HepG2 (cell line): Measurements from ENCODE around the gene CELA2B. TPM values are rescaled to one million over a fixed set of nuclear protein-coding genes. Genes with fewer than 3 reads are reported as not detected.

Source experiments
- ATAC-seq: fragments of 200-7000 bp; cut with Tn5 transposase; 3 replicates; pipeline ENCODE4 v1.9.1; 2020; ENCODE audit warnings: mild to moderate bottlenecking, moderate library complexity
- BruUV-seq: library from RNA; stranded (reverse); fragments of 400-500 nt; replicated peaks from 2 replicates; lab custom pipeline; 2021; lab: Mats Ljungman, UMichigan
- CTCF ChIA-PET: fragments of 300-600 bp; formaldehyde crosslinking; extraction: SDS; loops from one replicate; lab custom pipeline; 2021; ENCODE audit warnings: low total read pairs, inconsistent platforms, low intra/inter-chr PET ratio; lab: Yijun Ruan, JAX
- POLR2A ChIA-PET: fragments of 350-600 bp; sonication (Branson Sonifier 250); formaldehyde crosslinking; loops from one replicate; lab custom pipeline; 2020; ENCODE audit warnings: antibody characterized with exemption, inconsistent platforms; lab: Yijun Ruan, JAX
- DNase-seq: peaks from one replicate; pipeline ENCODE4 v3.0.0-alpha.2; 2015; ENCODE audit warnings: low spot score
- FAIRE-seq: peaks from 3 replicates; lab custom pipeline; 2011; peaks lifted over from hg19 to GRCh38; lab: Jason Lieb, UNC
- H2AFZ ChIP-seq: one replicate; pipeline ENCODE4 v1.6.1; 2011; ENCODE audit warnings: low read length, inconsistent platforms
- H3K27ac ChIP-seq: fragments of 300-600 bp; 3 replicates; pipeline ENCODE4 v1.8.0; 2011; ENCODE audit warnings: mixed run types, mild to moderate bottlenecking, mixed read lengths, low read length, inconsistent platforms; ENCODE audit not compliant: insufficient read depth; ENCODE audit errors: extremely low read length
- H3K27me3 ChIP-seq, 2 experiments: fragments of 200-600 bp in 1 of 2; 2 replicates in 1 of 2; 3 replicates in 1 of 2; pipeline versions ENCODE4 v1.6.0 to v1.8.0; 2011; ENCODE audit warnings: low read length in 2 of 2, mild to moderate bottlenecking in 2 of 2, moderate library complexity in 2 of 2, inconsistent platforms in 1 of 2; ENCODE audit not compliant: insufficient read depth in 2 of 2, control insufficient read depth in 1 of 2
- H3K36me3 ChIP-seq, 2 experiments: fragments of 200-600 bp in 1 of 2; replicated peaks in 1 of 2; 2 replicates in 1 of 2; 3 replicates in 1 of 2; pipeline versions ENCODE4 v1.5.1 to v1.8.0; 2011; ENCODE audit warnings: low read length in 2 of 2, inconsistent platforms in 1 of 2; ENCODE audit not compliant: insufficient read depth in 2 of 2, control insufficient read depth in 1 of 2
- H3K4me1 ChIP-seq: 2 replicates; pipeline ENCODE4 v1.5.1; 2012; ENCODE audit warnings: low read length, inconsistent platforms; ENCODE audit not compliant: insufficient read depth
- H3K4me2 ChIP-seq: 2 replicates; pipeline ENCODE4 v1.6.0; 2011; ENCODE audit warnings: low read depth, low read length, inconsistent platforms
- H3K4me3 ChIP-seq, 3 experiments: fragments of 200-600 bp in 1 of 3; sonication (generic), shearing (Covaris generic) in 1 of 3; replicated peaks in 1 of 3; 2 replicates each; pipeline ENCODE4 v1.5.1; 2011 to 2016; ENCODE audit warnings: low read length in 3 of 3, inconsistent platforms in 2 of 3, low read depth in 2 of 3, mild to moderate bottlenecking in 2 of 3, control low read depth in 1 of 3, mixed read lengths in 1 of 3; ENCODE audit not compliant: insufficient read depth in 1 of 3
- H3K79me2 ChIP-seq: one replicate; pipeline ENCODE4 v1.6.1; 2011; ENCODE audit warnings: low read length, inconsistent platforms; ENCODE audit not compliant: insufficient read depth
- H3K9ac ChIP-seq: 2 replicates; pipeline ENCODE4 v1.6.0; 2011; ENCODE audit warnings: mild to moderate bottlenecking, low read depth, low read length, inconsistent platforms; ENCODE audit not compliant: insufficient read depth
- H3K9me3 ChIP-seq: 2 replicates; pipeline ENCODE4 v1.5.1; 2012; ENCODE audit warnings: mild to moderate bottlenecking, low read length
- H4K20me1 ChIP-seq: 2 replicates; pipeline ENCODE4 v1.6.0; 2011; ENCODE audit warnings: inconsistent platforms, mild to moderate bottlenecking, low read length, moderate library complexity; ENCODE audit not compliant: insufficient read depth
- DR1 ChIP-seq: sonication (generic); formaldehyde crosslinking; IDR thresholded peaks from 2 replicates; pipeline ENCODE4 v1.8.0; 2021; ENCODE audit warnings: mild to moderate bottlenecking, missing genetic modification reagents, inconsistent platforms
- EEA1 ChIP-seq: sonication (generic); formaldehyde crosslinking; IDR thresholded peaks from 2 replicates; pipeline ENCODE4 v1.5.1; 2020; ENCODE audit warnings: mild to moderate bottlenecking, missing genetic modification reagents, borderline replicate concordance
- HOXA3 ChIP-seq: sonication (generic); formaldehyde crosslinking; IDR thresholded peaks from 2 replicates; pipeline ENCODE4 v1.5.0; 2020; ENCODE audit warnings: missing genetic modification reagents
- KDM3A ChIP-seq: IDR thresholded peaks from 2 replicates; pipeline ENCODE4 v1.6.1; 2018; ENCODE audit warnings: low read depth, missing compliant biosample characterization
- MAF1 ChIP-seq: sonication (generic); formaldehyde crosslinking; IDR thresholded peaks from 2 replicates; pipeline ENCODE4 v1.5.0; 2020; ENCODE audit warnings: missing genetic modification reagents, borderline replicate concordance
- MAFK ChIP-seq, 2 experiments: IDR thresholded peaks in 1 of 2; conservative IDR thresholded peaks in 1 of 2; 2 replicates each; pipeline ENCODE4 v1.6.1; 2011; ENCODE audit warnings: improper control_type of control experiment in 2 of 2, low read length in 2 of 2
- PAWR ChIP-seq: sonication (generic); formaldehyde crosslinking; IDR thresholded peaks from 2 replicates; pipeline ENCODE4 v1.4.0; 2020; ENCODE audit warnings: missing genetic modification reagents, mild to moderate bottlenecking, borderline replicate concordance
- ZNF329 ChIP-seq: sonication (generic); formaldehyde crosslinking; IDR thresholded peaks from 2 replicates; pipeline ENCODE4 v1.9.0; 2021; ENCODE audit warnings: low read depth, mild to moderate bottlenecking, missing genetic modification reagents
- ZNF550 ChIP-seq: sonication (generic); formaldehyde crosslinking; IDR thresholded peaks from 2 replicates; pipeline ENCODE4 v1.4.0; 2020; ENCODE audit warnings: mild to moderate bottlenecking, missing genetic modification reagents, borderline replicate concordance
- ZNF567 ChIP-seq: sonication (generic); formaldehyde crosslinking; IDR thresholded peaks from 2 replicates; pipeline ENCODE4 v1.8.1; 2023; ENCODE audit warnings: mild to moderate bottlenecking, missing genetic modification reagents, borderline replicate concordance
- WGBS: methylation state at CpG from one replicate; pipeline ENCODE4 v1.1.6; 2017; ENCODE audit warnings: low lambda C conversion rate; 5-methylcytosine and 5-hydroxymethylcytosine counted together
- in situ Hi-C: cut with HindIII; loops from 2 replicates; pipeline ENCODE4 v1.10.0; 2017; ENCODE audit warnings: low pct_unique_long_range_greater_than_20kb; ENCODE audit not compliant: extremely low pct_ligation_motif_present
- intact Hi-C: fragments of 100-400 bp; cut with micrococcal nuclease; formaldehyde crosslinking; loops from one replicate; pipeline ENCODE4 v1.10.0; 2022; ENCODE audit not compliant: unreplicated experiment
- polyA plus RNA-seq, 8 experiments: library from polyadenylated mRNA; depleted of rRNA in 3 of 8; stranded (reverse) in 7 of 8; unstranded in 1 of 8; fragments of >200 nt; fragmentation: Illumina TruSeq in 4 of 8; extraction: Trizol in 4 of 8; gene quantifications; 2 replicates each; pipeline versions ENCODE4 v1.2.1 to v1.2.3, GENCODE V29; 2011 to 2016; ENCODE audit warnings: low read depth in 4 of 8, missing spikeins in 1 of 8, mixed read lengths in 1 of 8; ENCODE audit not compliant: insufficient read depth in 1 of 8
- total RNA-seq, 5 experiments: library from RNA; depleted of rRNA; stranded (reverse); fragments of >200 nt; fragmentation: Illumina TruSeq; extraction: Trizol; gene quantifications; 2 replicates each; pipeline ENCODE4 v1.2.3, GENCODE V29; 2016; ENCODE audit warnings: low read depth in 1 of 5
- TF ChIP-seq, protein P1 (sequence below): sonication (generic); formaldehyde crosslinking; IDR thresholded peaks from 2 replicates; pipeline ENCODE4 v1.5.0; 2020; ENCODE audit warnings: missing genetic modification reagents
- TF ChIP-seq, protein P2 (sequence below): sonication (generic); formaldehyde crosslinking; IDR thresholded peaks from 2 replicates; pipeline ENCODE4 v1.4.0; 2020; ENCODE audit warnings: missing genetic modification reagents, borderline replicate concordance
- TF ChIP-seq, protein P3 (sequence below): sonication (generic); formaldehyde crosslinking; IDR thresholded peaks from 2 replicates; pipeline ENCODE4 v1.8.1; 2023; ENCODE audit warnings: mild to moderate bottlenecking, missing genetic modification reagents, borderline replicate concordance
- TF ChIP-seq, protein P4 (sequence below): sonication (generic); formaldehyde crosslinking; IDR thresholded peaks from 2 replicates; pipeline ENCODE4 v1.4.0; 2020; ENCODE audit warnings: mild to moderate bottlenecking, missing genetic modification reagents, borderline replicate concordance
- TF ChIP-seq, protein P5 (sequence below): sonication (generic); formaldehyde crosslinking; IDR thresholded peaks from 2 replicates; pipeline ENCODE4 v1.4.0; 2020; ENCODE audit warnings: missing genetic modification reagents, mild to moderate bottlenecking, borderline replicate concordance
- TF ChIP-seq, protein P6 (sequence below): sonication (generic); formaldehyde crosslinking; conservative IDR thresholded peaks from 2 replicates; pipeline ENCODE4 v1.8.0; 2022; ENCODE audit warnings: missing genetic modification reagents

The CELA2B gene
- total and polyA plus RNA-seq, 2 of the 13 experiments (the other 11 are each of a cell fraction or from before 2014, with no cell fraction given), result not detected

DNA sequence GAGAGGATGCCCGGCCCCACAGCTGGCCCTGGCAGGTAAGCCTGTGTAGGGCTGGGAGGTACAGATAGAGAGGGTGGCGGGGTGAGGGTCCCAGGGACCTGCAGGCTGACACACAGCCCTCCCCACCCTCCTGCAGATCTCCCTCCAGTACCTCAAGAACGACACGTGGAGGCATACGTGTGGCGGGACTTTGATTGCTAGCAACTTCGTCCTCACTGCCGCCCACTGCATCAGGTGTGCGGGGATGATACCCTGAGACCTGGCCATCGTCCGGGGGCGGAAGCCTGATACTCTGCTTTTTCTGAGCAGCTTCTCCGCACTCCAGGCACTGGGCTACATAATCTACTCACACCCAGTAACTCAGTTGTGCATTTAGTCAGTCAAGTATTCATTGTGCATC is 35.5 kb upstream of the CELA2B start:
- ChIA-PET CTCF (no interaction called here), POLR2A (no interaction called here)
- no peaks in the 10 kb centered on the region for H3K36me3 ChIP-seq
- no peaks in the 10 kb centered on the region for H3K9me3 ChIP-seq
- peaks cover 0 to 11% of the 10 kb centered on the region in 2 experiments; a peak in 3 of 5 replicates for H3K27me3 ChIP-seq
- H3K4me2 ChIP-seq, result no peak overlapping the region
- H3K4me1 ChIP-seq, result peaks cover 15% of the 10 kb centered on the region
- DNase-seq, result no peak
- no peaks in the 10 kb centered on the region for H3K79me2 ChIP-seq
- no peak overlapping the region for H3K27ac ChIP-seq
- WGBS, result 29% methylated on average over 1 of the region's 13 CpGs
- no TSS peak for BruUV-seq
- intact Hi-C loops, result no loop called here
- no peak for FAIRE-seq
- ATAC-seq, result no peak
- H2AFZ ChIP-seq, result no peak overlapping the region
- no peak overlapping the region for H3K4me3 ChIP-seq
- 0 out of 2 replicates have a peak, but pooled peaks cover 3% of the 10 kb centered on the region for H4K20me1 ChIP-seq
- H3K9ac ChIP-seq, result no peak overlapping the region
- in situ Hi-C loops, result no loop called here
- TF ChIP-seq, protein P1, sequence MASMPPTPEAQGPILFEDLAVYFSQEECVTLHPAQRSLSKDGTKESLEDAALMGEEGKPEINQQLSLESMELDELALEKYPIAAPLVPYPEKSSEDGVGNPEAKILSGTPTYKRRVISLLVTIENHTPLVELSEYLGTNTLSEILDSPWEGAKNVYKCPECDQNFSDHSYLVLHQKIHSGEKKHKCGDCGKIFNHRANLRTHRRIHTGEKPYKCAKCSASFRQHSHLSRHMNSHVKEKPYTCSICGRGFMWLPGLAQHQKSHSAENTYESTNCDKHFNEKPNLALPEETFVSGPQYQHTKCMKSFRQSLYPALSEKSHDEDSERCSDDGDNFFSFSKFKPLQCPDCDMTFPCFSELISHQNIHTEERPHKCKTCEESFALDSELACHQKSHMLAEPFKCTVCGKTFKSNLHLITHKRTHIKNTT, result no peak
- TF ChIP-seq, protein P2, sequence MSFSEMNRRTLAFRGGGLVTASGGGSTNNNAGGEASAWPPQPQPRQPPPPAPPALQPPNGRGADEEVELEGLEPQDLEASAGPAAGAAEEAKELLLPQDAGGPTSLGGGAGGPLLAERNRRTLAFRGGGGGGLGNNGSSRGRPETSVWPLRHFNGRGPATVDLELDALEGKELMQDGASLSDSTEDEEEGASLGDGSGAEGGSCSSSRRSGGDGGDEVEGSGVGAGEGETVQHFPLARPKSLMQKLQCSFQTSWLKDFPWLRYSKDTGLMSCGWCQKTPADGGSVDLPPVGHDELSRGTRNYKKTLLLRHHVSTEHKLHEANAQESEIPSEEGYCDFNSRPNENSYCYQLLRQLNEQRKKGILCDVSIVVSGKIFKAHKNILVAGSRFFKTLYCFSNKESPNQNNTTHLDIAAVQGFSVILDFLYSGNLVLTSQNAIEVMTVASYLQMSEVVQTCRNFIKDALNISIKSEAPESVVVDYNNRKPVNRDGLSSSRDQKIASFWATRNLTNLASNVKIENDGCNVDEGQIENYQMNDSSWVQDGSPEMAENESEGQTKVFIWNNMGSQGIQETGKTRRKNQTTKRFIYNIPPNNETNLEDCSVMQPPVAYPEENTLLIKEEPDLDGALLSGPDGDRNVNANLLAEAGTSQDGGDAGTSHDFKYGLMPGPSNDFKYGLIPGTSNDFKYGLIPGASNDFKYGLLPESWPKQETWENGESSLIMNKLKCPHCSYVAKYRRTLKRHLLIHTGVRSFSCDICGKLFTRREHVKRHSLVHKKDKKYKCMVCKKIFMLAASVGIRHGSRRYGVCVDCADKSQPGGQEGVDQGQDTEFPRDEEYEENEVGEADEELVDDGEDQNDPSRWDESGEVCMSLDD (CRISPR knock-in tag), result no peak
- TF ChIP-seq KDM3A (no peak), ZNF329 (no peak), PAWR (CRISPR knock-in tag) (no peak), MAF1 (no peak), ZNF550 (CRISPR knock-in tag) (no peak), ZNF567 (no peak), HOXA3 (CRISPR knock-in tag) (no peak), MAFK (conservative IDR thresholded peaks at IDR 0.05 in 1 of 2, IDR thresholded peaks at IDR 0.05 in 1 of 2; ENCODE audit: low read length in 2 of 2) (no peak), DR1 (no peak), EEA1 (no peak)
- TF ChIP-seq, protein P3, sequence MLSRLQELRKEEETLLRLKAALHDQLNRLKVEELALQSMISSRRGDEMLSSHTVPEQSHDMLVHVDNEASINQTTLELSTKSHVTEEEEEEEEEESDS (CRISPR knock-in tag), result no peak
- TF ChIP-seq, protein P4, sequence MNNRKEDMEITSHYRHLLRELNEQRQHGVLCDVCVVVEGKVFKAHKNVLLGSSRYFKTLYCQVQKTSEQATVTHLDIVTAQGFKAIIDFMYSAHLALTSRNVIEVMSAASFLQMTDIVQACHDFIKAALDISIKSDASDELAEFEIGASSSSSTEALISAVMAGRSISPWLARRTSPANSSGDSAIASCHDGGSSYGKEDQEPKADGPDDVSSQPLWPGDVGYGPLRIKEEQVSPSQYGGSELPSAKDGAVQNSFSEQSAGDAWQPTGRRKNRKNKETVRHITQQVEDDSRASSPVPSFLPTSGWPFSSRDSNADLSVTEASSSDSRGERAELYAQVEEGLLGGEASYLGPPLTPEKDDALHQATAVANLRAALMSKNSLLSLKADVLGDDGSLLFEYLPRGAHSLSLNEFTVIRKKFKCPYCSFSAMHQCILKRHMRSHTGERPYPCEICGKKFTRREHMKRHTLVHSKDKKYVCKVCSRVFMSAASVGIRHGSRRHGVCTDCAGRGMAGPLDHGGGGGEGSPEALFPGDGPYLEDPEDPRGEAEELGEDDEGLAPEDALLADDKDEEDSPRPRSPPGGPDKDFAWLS (CRISPR knock-in tag), result no peak
- TF ChIP-seq, protein P5, sequence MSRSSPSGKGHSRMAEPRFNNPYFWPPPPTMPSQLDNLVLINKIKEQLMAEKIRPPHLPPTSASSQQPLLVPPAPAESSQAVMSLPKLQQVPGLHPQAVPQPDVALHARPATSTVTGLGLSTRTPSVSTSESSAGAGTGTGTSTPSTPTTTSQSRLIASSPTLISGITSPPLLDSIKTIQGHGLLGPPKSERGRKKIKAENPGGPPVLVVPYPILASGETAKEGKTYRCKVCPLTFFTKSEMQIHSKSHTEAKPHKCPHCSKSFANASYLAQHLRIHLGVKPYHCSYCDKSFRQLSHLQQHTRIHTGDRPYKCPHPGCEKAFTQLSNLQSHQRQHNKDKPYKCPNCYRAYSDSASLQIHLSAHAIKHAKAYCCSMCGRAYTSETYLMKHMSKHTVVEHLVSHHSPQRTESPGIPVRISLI (CRISPR knock-in tag), result no peak
- TF ChIP-seq, protein P6, sequence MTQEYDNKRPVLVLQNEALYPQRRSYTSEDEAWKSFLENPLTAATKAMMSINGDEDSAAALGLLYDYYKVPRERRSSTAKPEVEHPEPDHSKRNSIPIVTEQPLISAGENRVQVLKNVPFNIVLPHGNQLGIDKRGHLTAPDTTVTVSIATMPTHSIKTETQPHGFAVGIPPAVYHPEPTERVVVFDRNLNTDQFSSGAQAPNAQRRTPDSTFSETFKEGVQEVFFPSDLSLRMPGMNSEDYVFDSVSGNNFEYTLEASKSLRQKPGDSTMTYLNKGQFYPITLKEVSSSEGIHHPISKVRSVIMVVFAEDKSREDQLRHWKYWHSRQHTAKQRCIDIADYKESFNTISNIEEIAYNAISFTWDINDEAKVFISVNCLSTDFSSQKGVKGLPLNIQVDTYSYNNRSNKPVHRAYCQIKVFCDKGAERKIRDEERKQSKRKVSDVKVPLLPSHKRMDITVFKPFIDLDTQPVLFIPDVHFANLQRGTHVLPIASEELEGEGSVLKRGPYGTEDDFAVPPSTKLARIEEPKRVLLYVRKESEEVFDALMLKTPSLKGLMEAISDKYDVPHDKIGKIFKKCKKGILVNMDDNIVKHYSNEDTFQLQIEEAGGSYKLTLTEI (CRISPR knock-in tag), result no peak
